ENCODE measurements around the gene LGALS9. TPM values are rescaled to one million over a fixed set of nuclear protein-coding genes. Genes with fewer than 3 reads are reported as not detected.
A peak's percentile ranks its signal among the peaks of the same experiment; 100 is the strongest.

The LGALS9 gene
- total and polyA plus RNA-seq, 9 of the 15 experiments (the other 6 are each of a cell fraction or from before 2014, with no cell fraction given), result 0.45 to 6.9 (median 2.8) TPM

- TF ChIP-seq ZC3H4 (CRISPR knock-in tag; IDR thresholded peaks at IDR 0.05; ENCODE audit: borderline replicate concordance) (no peak), ZNF551 (CRISPR knock-in tag; IDR thresholded peaks at IDR 0.05) (no peak), SAFB (IDR thresholded peaks at IDR 0.05; ENCODE audit: borderline replicate concordance, low read depth, low read length) (no peak), PHB2 (IDR thresholded peaks at IDR 0.05; ENCODE audit: low read depth) (peak; percentile 72; the same call in 1 of the 2 replicates), SLC30A9 (CRISPR knock-in tag; IDR thresholded peaks at IDR 0.05) (no peak), MGA (IDR thresholded peaks at IDR 0.05) (peak; percentile 34; the same call in 1 of the 2 replicates), ZNF277 (CRISPR knock-in tag; IDR thresholded peaks at IDR 0.05; ENCODE audit: borderline replicate concordance) (no peak), PCBP1 (IDR thresholded peaks at IDR 0.05; ENCODE audit: low read depth, low read length, poor library complexity, severe bottlenecking) (no peak), POU5F1 (IDR thresholded peaks at IDR 0.05; ENCODE audit: borderline replicate concordance, low read depth, low read length, partially characterized antibody) (no peak), NCOA2 (IDR thresholded peaks at IDR 0.05; ENCODE audit: partially characterized antibody in 2 of 2) (no peak), PATZ1 (CRISPR knock-in tag; IDR thresholded peaks at IDR 0.05; ENCODE audit: borderline replicate concordance) (no peak), SIX5 (IDR thresholded peaks at IDR 0.05; ENCODE audit: borderline replicate concordance in 1 of 2, insufficient read depth in 1 of 2, low read depth in 1 of 2, low read length in 2 of 2) (no peak)
Measured at GRCh38 chr17:27602721-27603420, 28.1 kb upstream of the LGALS9 start (continued).
